Measurements from ENCODE around the gene PCDH9. TPM values are rescaled to one million over a fixed set of nuclear protein-coding genes. Genes with fewer than 3 reads are reported as not detected.

Gene PCDH9
- total and polyA plus RNA-seq, 8 donors = 2.0 to 11.6 (median 3.1) TPM

- Histone ChIP-seq H3K27me3 (no peaks in the 10 kb centered on the region), H3K27ac (no peak overlapping the region), H3K4me1 (no peaks in the 10 kb centered on the region), H3K4me3 (no peak overlapping the region), H3K9me3 (no peaks in the 10 kb centered on the region), H3K36me3 (no peaks in the 10 kb centered on the region)
- TF ChIP-seq, protein P1, sequence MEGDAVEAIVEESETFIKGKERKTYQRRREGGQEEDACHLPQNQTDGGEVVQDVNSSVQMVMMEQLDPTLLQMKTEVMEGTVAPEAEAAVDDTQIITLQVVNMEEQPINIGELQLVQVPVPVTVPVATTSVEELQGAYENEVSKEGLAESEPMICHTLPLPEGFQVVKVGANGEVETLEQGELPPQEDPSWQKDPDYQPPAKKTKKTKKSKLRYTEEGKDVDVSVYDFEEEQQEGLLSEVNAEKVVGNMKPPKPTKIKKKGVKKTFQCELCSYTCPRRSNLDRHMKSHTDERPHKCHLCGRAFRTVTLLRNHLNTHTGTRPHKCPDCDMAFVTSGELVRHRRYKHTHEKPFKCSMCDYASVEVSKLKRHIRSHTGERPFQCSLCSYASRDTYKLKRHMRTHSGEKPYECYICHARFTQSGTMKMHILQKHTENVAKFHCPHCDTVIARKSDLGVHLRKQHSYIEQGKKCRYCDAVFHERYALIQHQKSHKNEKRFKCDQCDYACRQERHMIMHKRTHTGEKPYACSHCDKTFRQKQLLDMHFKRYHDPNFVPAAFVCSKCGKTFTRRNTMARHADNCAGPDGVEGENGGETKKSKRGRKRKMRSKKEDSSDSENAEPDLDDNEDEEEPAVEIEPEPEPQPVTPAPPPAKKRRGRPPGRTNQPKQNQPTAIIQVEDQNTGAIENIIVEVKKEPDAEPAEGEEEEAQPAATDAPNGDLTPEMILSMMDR (IDR thresholded peaks at IDR 0.05) = no peak
- DNase-seq (no peak), ATAC-seq (no peak)
- intact Hi-C loops (cut with DNase I) = no loop called here
Observed at GRCh38 chr13:66443926-66444325, 786.2 kb downstream of the PCDH9 start.

DNA sequence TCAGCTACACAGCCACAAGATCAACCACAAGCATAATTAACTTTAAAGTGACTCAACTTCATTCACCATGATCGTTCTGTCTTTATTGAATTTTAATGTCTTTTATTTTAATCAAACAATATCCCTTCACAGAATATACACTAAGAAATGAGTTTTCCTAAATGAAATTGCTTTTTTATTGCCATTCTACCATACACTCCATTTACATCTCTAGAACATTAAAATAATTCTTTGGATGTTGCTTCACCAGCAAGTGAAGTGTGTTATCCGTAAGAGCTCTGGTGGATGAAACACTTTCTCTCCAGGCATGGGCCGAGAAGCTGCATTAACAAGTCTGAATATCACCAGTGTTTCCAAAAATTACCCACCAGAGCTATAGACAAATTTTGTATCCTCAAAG lies 789.2 kb downstream of the PCDH9 start:
- Histone ChIP-seq H3K27me3 (no peaks in the 10 kb centered on the region), H3K9me3 (peaks cover 0 to 7% of the 10 kb centered on the region in 2 donors), H3K36me3 (no peaks in the 10 kb centered on the region), H3K4me3 (no peak overlapping the region), H3K4me1 (no peaks in the 10 kb centered on the region), H3K27ac (no peak overlapping the region)
- TF ChIP-seq, protein P1 (IDR thresholded peaks at IDR 0.05) = no peak
- intact Hi-C loops (cut with DNase I) = no loop called here
- DNase-seq (no peak), ATAC-seq (no peak)

- no peak for ATAC-seq
- DNase-seq = no peak
- intact Hi-C loops (cut with DNase I) = no loop called here
- no peak overlapping the region for H3K27ac ChIP-seq
- TF ChIP-seq, protein P1 (IDR thresholded peaks at IDR 0.05) = no peak
- H3K4me1 ChIP-seq = no peaks in the 10 kb centered on the region
- no peaks in the 10 kb centered on the region for H3K36me3 ChIP-seq
- H3K9me3 ChIP-seq = no peaks in the 10 kb centered on the region
- no peak overlapping the region for H3K4me3 ChIP-seq
- H3K27me3 ChIP-seq = no peaks in the 10 kb centered on the region
Observed at GRCh38 chr13:66430728-66431127, 799.4 kb downstream of the PCDH9 start.

DNA sequence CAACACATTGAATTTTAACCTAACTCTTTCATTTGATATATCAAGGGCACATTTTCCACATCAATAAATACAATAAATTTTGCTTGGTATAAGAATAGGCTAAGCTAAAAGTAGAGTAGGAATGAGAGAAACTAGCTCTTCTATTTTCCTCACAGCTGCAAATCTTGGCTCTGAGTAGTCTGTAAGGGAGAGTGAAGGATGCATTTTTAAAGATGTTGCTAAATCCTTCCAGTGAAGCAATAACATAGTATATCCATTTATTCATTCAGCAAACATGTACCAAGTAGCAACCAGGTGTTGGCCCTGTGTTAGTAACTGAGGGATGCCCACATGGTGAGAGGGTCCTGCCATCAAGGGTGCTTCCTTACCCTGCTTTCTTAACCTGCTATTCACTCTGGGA lies 799.9 kb downstream of the PCDH9 start:
- H3K4me3 ChIP-seq = no peak overlapping the region
- no peak for ATAC-seq
- intact Hi-C loops (cut with DNase I) = no loop called here

GRCh38 chr13:66429156-66429555 lies 801.0 kb downstream of the PCDH9 start:
- DNase-seq (no peak), ATAC-seq (no peak)
- H3K36me3 ChIP-seq = no peaks in the 10 kb centered on the region
- no peak overlapping the region for H3K4me3 ChIP-seq
- H3K9me3 ChIP-seq = no peaks in the 10 kb centered on the region
- H3K27me3 ChIP-seq = no peaks in the 10 kb centered on the region
- intact Hi-C loops (cut with DNase I) = no loop called here
- H3K4me1 ChIP-seq = no peaks in the 10 kb centered on the region
- H3K27ac ChIP-seq = no peak overlapping the region
- TF ChIP-seq, protein P1 (IDR thresholded peaks at IDR 0.05) = no peak

More for the DNA sequence above, 799.9 kb downstream of the PCDH9 start:
- TF ChIP-seq, protein P1 (IDR thresholded peaks at IDR 0.05) = no peak
- Histone ChIP-seq H3K4me1 (no peaks in the 10 kb centered on the region), H3K36me3 (no peaks in the 10 kb centered on the region), H3K27me3 (no peaks in the 10 kb centered on the region), H3K9me3 (no peaks in the 10 kb centered on the region), H3K27ac (no peak overlapping the region)
- DNase-seq = peak in 2 of 4 donors; percentile 7 to 23

All from left lung (tissue), 10 donors.